Measurements from ENCODE around the gene SMIM24.
A peak's percentile ranks its signal among the peaks of the same experiment; 100 is the strongest.

Gene SMIM24

DNA sequence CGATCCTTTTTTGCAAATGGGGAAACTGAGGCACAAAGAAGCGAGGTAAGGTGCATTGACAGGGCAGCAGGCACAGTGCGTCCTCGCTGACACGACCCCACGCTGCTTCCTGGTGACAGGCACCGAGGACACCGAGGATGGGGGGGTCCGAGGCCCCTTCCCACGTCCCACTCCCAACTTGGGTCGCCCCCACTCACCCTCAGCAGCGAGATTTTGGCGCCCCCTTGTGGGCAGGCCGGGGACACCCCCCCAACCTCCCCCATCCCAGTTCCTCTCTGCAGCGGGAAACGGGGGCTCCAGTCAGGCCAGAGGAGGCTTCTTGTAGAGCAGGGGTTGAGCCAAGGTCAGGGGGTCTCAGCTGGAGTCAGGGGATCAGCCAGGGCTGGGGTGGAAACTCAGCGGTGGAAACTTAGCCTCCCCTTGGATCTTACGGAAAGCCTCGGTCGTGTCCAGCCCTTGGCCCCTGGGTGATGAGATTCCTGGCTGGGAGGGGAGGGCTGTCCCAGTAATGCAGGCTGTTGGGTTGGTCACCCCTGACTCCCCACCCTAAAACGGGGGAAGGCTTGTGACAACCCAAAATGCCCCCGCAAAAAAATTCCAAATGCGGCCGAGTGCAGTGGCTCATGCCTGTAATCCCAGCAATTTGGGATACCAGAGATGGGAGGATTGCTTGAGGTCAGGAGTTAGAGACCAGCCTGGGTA, 8.2 kb downstream of the SMIM24 start:
- TF ChIP-seq CTCF (IDR thresholded peaks at IDR 0.05; ENCODE audit: insufficient read depth, low read depth, low read length, missing control alignments) = peak; percentile 72
- peak; percentile 31 for DNase-seq (ENCODE audit: low read depth)
- no peak overlapping the region for H3K4me3 ChIP-seq (ENCODE audit: low read depth, low read length)

- DNase-seq (ENCODE audit: low read depth) = no peak
- TF ChIP-seq CTCF (IDR thresholded peaks at IDR 0.05; ENCODE audit: insufficient read depth, low read depth, low read length, missing control alignments) = no peak
- H3K4me3 ChIP-seq (ENCODE audit: low read depth, low read length) = no peak overlapping the region
Observed at GRCh38 chr19:3470500-3471128, 9.7 kb downstream of the SMIM24 start.

- H3K4me3 ChIP-seq (ENCODE audit: low read depth, low read length) = no peak overlapping the region
- TF ChIP-seq CTCF (IDR thresholded peaks at IDR 0.05; ENCODE audit: insufficient read depth, low read depth, low read length, missing control alignments) = no peak
- no peak for DNase-seq (ENCODE audit: low read depth)
Observed at GRCh38 chr19:3469638-3470499, 10.5 kb downstream of the SMIM24 start.

GRCh38 chr19:3468211-3468610, 12.1 kb downstream of the SMIM24 start:
- DNase-seq (ENCODE audit: low read depth) = no peak
- no peak overlapping the region for H3K4me3 ChIP-seq (ENCODE audit: low read depth, low read length)
- TF ChIP-seq CTCF (IDR thresholded peaks at IDR 0.05; ENCODE audit: insufficient read depth, low read depth, low read length, missing control alignments) = no peak

DNA sequence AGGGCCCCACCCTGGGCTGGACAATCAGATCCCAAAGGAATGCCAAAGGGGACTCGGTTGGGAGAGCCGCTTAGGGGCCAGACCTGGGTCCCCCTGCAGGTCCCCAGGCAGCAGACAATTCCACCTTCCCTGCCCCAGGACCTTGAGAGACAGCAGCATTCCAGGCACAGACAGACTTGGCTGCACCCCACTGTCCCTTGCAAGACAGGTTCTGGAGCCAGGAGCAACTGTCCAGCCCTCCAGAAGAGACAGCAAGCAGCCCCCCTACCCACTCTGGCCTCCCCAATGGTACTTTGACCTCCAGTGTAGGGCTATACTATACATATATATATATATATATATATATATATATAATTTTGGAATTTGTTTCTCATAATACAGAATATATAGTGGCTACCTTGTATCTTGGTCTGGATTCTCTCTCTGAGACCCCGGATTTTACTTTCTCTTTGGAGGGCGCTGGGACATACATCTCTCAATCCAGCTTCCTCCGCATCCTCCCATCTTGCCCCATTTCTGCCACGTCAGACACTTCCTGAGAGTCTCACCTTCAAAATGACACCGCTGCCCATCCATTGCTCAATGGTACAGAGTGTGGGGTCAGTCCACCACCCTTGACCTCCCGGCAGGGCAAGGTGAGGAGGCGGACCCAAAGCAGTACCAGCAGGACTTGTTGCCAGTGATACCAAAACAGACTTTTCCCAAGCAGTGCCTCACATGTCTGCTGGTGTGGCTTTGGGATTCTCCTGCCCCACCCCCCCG, 12.7 kb downstream of the SMIM24 start:
- TF ChIP-seq CTCF (IDR thresholded peaks at IDR 0.05; ENCODE audit: insufficient read depth, low read depth, low read length, missing control alignments) = no peak
- no peak for DNase-seq (ENCODE audit: low read depth)
- H3K4me3 ChIP-seq (ENCODE audit: low read depth, low read length) = no peak overlapping the region

DNA sequence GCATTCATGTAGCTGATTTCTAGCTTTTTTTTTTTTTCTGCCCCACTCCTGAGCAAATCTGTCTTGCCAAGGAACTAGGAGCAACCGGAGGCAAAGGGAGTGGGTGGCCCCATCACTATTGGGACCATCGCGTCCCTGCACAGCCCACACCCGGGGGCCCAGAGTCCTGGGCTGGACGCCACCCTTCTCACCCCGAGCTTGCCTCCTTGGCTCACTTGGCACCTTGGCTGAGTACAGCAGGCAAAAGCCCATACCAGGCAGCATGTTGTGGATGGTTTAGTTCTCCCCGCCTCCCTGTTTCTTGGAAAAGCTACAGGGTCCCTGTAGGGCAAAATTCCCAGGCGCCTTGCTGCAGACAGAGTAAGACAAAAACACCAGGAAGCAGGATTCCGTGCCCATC, 13.7 kb downstream of the SMIM24 start:
- no peak for TF ChIP-seq CTCF (IDR thresholded peaks at IDR 0.05; ENCODE audit: insufficient read depth, low read depth, low read length, missing control alignments)
- H3K4me3 ChIP-seq (ENCODE audit: low read depth, low read length) = no peak overlapping the region
- no peak for DNase-seq (ENCODE audit: low read depth)

Data from GM12865 (cell line).